ENCODE data around the gene TMC7.
"Not testable (repeated sequence)": the region's sequence is repeated elsewhere in the genome, so short reads cannot be mapped to it uniquely, and the experiment has no call there.

TMC7 gene

DNA sequence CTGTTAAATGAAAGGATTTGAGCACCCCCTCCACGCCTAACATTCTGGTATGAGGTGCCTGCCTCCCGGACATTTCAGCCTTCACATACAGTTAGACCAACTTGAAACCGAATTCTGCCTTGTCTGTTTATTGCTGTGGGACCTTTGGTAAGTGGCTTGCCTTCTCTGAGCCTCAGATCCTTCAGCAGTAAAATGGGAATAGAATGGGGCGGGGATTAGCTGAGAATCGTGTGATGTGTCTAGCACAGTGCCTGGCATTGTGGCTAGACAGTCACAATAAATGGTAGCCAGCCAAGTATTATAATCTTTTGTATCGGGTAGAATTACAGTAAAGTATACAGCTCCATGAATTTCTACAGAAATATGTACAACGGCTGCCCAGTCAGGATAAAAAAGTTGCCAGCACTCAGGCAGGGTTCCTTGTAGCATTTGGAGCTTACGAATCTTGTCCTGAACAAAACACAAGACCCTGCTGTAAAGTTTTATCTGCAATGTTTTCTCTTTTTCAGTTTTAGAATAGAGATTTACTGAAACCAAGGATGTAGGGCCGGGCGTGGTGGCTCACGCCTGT, 786 bp downstream of the TMC7 start:
- peak in 2 of 14 donors; percentile 27 to 43 for DNase-seq

DNA sequence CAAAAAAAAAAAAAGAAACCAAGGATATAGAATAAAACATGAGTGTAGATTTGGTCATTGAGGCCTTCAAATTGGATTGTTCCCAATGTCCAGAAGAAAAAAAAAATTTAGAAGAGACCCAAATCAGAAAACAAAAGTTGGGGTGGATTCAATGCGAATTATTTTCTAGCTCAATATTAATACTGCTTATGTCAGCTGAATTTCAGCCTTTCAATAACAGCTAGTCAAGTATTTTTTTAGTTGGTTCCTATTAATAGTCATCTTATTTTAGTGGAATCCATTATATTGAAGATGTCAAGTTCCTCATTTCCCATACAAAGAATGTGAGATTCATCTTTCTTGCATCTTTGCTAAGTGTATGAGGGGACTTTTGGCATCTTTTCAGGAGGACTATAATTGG, 1.5 kb downstream of the TMC7 start:
- DNase-seq = not testable (repeated sequence)

DNA sequence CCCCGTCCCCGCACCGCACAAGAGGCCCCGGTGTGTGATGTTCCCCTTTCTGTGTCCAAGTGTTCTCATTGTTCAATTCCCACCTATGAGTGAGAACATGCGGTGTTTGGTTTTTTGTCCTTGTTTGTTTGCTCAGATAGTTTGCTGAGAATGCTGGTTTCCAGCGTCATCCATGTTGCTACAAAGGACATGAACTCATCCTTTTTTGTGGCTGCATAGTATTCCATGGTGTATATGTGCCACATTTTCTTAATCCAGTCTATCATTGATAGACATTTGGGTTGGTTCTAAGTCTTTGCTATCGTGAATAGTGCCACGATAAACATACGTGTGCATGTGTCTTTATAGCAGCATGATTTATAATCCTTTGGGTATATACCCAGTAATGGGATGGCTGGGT, 8.0 kb downstream of the TMC7 start:
- DNase-seq = not testable (repeated sequence)

DNA sequence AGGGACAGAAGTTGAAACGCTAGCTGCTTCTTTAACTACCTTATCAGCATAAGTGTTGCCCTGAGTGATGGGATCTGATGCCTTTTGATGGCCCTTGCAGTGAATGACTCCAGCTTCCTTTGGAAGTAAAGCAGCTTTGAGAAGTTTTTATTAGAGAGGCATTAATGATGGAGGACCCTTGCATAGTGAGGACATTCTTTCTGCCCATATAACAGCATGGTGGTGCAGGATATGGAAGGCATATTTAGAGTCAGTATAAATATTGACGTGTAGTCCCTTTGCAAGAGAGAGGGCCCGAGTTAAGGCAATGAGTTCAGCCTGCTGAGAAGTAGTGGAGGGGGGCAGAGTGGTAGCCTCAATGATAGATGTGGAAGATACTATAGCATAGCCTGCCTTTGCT, 9.8 kb downstream of the TMC7 start:
- not testable (repeated sequence) for DNase-seq

DNA sequence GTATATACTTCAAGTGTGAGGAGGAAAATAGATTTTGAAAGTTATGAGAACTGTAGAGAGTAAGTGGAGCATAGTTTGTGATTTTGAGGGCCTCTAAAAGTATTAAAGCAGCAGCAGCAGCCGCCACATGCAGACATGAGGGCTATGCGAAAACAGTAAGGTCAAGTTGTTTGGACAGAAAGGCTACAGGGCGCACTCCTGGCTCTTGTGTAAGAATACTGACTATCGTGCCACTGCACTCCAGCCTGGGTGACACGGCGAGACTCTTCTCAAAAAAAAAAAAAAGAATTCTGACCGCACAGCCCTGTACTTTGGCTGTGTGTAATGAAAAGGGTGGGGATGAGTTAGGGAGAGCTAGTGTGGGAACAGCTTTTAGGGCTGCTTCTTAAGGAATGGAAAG, 10.4 kb downstream of the TMC7 start:
- DNase-seq = not testable (repeated sequence)

DNA sequence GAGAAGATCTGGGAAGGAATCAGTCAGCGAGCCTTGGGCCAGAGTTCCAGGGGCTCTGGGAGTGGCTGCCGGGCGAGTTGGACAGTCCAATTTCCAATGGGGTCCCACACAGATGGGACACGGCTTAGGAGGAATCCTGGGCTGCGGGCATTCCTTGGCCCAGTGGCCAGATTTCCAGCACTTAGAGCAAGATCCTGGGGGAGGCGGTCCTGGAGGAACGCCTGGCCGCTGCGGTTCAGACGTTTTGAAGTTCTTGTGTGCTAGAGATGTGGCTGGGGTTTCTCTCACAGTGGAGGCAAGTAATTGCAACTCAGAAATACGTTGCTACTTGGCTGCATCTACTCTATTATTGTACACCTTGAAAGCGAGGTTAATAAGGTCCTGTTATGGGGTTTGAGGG, 11.7 kb downstream of the TMC7 start:
- DNase-seq = peak in 1 of 14 donors; percentile 11

DNA sequence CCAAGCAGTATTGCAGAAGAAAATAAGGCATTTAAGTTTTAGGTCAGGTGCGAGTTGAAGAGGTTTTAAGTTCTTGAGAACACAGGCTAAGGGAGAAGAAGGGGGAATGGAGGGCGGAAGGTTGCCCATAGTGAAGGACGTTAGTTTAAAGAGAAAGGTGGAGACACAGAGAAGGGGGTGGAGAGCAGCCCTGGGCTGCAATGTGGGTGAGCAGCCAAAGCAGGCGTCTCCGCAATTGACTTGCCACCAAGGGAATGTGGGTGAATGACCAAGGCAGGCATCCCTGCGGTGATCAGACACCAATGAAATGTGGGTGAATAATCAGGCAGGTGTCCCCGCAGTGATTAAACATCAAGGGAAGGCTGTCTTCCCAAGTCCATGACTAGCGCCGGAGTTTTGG, 12.8 kb downstream of the TMC7 start:
- not testable (repeated sequence) for DNase-seq

DNA sequence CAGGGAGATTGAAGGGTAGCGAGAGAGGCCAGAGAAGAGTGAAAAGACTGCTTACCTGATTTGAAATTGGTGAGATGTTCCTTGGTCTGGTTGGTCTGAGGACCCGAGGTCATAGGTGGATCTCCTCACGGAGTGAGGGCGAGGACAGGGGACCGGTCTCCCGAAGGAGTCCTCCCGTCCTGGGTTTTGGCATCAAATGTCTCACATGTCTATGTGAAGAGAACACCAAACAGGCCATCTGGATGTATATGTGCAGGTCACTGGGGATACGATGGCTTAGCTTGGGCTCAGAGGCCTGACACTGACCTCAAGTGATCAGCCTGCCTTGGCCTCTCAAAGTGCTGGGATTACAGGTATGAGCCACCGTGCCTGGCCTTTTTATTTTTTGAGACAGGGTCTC, 13.3 kb downstream of the TMC7 start:
- not testable (repeated sequence) for DNase-seq

DNA sequence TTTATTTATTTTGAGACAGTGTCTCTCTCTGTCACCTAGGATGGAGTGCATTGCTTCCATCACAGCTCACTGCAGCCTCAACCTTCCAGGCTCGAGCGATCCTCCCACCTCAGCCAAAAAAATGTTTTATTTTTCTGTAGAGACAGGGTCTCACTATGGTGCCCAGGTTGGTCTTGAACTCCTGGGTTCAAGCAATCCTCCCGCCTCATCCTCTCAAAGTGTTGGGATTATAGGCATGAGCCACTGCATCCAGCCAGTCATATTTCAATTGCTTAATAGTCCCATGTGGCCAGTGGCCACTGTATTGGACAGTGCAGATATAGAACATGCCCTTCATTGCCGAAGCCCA, 15.3 kb downstream of the TMC7 start:
- DNase-seq = no peak

DNA sequence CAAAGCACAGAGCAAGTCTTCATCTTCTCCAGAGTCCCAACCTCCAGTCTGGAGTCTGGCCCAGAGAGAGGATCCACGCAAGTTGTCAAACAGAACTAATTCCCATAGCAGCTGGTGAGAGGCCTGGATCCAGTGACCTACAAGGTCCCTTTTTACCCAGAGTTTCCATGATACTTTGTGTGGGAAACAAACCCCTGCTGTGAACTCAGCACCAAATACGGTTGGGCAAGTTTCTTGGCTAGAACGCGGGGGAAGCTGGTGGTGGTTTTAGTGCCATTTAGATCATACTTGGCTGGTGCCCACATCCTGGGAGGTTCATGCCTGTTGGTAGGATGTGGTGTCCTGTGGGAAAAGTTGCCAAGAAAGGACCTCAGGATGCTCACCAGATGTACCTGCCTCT, 18.1 kb downstream of the TMC7 start:
- DNase-seq = peak in 6 of 14 donors; percentile 8 to 38 (median 11)

DNA sequence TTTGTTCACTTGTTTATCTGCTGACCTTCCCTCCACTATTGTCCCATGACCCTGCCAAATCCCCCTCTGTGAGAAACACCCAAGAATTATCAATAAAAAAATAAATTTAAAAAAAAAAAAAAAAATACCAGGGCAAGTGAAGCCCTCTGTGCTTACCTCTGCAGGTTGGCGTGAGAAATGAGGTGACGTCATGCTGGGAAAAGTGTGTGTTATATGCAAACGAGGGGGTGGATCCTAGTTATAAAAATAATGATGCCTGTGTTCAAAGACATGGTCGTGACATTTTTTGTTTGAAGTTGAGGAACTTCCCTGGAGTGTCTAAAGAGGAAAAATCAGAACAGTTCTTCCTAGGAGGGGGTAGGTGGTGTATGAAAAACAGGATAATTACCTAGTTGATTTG, 20.2 kb downstream of the TMC7 start:
- DNase-seq = no peak

DNA sequence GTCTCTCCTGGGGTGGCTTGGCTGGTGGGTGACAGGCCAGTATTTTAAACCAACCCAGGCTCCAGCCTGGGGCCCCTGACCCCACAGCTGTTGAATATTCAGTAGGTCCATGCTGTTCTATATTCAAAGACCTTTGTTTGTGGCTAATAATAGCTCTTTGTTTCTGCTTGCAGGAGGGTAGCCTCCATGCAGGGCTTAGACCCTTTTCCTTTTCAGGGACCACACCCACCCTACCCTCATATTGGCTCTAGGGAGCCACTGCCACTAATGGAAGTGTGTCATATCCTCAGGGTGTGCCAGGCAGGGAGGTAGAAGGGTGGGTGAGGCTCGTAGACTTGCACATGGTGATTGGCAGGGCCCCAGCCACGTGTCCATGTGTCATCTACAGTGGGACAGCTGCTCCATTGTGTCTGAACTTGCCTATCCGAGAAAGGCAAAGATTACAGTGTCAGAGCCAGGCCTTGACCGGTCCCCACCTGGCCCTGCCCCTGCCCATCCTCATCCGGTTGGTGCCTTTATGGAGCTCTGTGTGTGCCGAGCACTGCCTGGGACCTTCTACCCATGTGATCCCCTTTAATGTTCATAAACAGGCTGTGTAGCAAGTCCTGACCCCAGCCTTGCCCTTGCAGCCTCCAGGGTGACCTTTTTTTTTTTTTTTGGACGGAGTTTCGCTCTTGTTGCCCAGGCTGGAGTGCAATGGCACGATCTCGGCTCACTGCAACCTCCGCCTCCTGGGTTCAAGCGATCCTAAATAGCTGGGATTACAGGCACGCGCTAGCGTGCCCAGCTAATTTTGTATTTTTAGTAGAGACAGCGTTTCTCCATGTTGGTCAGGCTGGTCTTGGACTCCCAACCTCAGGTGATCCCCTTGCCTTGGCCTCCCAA, 22.1 kb downstream of the TMC7 start:
- DNase-seq = peak in 13 of 14 donors; percentile 30 to 95 (median 84)

DNA sequence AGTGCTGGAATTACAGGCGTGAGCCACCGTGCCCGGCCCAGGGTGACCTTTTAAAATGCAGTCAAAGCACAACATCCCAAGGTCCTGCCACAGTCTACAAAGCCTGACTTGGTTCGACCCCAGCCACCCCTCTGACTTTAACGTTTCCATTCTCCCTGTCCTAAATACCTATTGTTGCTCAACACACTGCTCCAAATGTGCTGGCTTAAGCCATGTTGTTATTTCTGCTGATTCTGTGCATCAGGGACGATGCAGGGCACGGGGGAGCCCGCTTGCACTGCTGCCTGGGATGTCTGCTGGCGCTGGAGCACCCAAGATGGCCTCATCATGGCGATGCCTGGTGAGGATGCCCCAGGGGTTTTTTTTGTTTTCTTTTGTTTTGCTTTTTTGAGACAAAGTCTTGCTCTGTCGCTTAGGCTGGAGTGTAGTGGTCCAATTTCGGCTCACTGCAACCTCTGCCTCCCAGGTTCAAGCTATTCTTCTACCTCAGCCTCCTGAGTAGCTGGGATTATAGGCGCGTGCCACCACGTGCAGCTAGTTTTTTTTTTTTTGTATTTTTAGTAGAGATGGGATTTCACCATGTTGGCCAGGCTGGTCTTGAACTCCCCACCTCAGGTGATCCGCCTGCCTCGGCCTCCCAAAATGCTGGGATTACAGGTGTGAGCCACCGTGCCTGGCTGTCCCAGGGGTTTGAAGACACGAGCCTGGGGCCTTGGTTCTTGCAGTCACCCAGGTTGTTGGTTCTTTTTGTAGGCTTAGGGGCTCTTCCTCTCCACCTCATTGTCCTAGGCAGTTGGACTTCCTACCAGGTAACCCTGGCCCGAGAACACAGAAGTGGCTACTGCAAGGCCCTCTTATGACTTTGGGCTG, 22.9 kb downstream of the TMC7 start:
- no peak for DNase-seq

DNA sequence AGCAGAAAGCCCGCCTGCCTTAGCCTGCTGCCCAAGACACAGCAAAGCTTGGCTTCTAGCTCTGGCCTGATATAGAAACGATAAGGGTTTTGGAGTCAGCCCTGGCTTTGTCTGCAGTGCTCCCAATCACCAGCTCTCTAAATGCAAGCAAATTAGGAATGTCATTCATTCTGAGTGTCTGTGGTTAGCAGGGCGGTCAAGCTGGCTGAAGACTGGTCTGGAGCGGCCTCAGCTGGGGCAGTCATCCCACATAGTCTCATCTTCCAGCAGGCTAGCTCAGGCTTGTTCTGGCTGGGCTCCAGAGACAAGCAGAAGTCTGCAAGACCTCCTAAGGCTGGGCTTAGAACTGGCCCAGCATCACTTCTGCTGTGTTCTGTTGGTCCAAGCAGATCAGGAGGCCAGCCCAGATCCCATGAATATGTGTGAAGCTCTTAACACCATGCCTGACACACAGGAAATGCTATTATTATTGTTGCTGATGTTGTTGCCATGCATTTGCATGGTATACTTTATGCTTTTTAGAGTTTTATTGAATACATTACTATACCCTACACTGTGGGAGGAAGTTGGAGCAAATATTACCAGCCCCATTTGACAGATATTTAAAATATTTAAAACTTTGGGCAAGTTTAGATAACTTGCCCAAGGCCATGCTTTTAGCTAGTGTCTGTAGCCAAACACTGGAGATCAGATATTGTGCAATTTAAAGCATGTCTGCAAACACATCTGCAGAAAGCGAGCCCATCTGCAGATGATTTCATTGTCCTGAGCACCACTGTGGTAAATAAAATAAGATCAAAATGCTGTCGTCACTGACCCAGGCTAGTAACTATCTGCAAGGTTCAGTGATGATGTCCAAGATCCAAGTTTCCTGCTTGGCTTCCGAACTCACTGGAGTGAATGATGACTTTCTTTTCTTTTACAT, 24.8 kb downstream of the TMC7 start:
- peak in 1 of 14 donors; percentile 7 for DNase-seq

DNA sequence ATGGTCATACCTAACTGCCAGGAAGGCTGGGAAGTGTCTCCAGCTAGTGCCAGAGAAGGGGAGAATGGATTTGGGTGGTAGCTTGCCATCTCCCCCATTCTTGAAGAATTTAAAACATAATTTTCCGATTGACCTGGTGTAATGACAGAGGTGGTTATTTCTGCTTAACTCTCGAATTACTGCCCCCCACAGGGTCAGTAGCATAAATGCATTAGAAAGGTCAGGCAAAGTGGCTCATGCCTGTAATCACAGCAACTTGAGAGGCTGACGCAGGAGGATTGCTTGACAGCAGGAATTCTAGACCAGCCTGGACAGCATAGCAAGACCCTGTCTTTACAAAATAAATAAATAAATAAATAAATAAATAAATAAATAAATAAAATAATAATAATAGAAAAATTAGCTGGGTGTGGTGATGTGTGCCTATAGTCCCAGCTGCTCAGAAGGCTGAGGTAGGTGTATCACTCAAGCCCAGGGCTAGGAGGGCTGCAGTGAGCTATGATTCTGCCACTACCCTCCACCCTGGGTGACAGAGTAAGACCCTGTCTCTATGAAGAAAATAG, 27.5 kb downstream of the TMC7 start:
- no peak for DNase-seq

DNA sequence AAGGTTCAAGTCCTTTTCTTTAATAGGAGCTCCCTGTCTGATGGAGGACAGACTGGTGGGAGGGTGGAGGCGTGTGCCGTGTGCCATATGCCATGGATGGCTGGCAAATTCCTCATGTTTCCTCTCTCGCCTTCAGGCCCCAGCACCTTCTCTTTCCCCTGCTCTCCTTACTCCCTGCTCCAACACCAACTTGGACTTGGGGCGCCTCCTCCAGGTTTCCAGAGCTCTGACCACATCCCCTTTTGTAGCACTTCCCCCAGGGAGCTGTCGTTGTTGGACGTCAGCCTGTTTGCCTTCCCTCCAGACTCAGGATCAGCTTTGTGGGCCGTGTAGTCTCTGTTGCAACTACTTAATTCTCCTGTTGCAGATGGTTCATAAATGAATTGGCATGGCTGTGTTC, 30.7 kb downstream of the TMC7 start:
- DNase-seq = peak in 3 of 14 donors; percentile 6 to 50 (median 21)

DNA sequence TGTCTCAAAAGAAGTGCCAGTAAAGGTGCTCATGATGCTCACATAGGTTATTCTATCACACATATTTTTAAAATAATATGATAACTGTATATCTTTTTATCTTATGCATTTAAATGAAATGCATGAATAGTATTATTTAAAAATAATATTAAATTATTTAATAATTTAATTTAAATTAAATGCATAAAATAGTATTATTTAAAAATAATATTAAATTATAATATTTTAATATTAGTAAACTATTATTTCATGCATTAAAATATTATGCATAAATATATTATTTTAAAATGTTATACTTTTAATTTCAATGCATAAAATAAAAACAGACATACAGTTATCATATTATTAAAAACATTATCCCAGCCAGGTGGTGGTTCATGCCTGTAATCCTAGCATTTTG, 33.4 kb downstream of the TMC7 start:
- no peak for DNase-seq

DNA sequence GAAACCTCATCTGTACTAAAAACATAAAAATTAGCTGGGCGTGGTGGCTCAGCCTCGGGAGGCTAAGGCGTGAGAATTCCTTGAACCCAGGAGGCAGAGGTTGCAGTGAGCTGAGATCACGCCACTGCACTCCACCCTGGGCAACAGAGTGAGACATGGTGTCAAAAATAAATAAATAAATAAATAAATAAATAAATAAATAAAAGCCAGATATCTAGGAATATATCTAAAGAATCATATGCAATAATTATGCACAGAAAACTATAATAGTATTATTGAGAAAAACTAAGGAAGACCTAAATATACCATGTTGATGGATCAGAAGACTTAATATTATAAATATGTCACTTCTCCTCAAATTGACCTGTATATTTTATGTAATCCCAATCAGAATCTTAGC, 37.0 kb downstream of the TMC7 start:
- no peak for DNase-seq

DNA sequence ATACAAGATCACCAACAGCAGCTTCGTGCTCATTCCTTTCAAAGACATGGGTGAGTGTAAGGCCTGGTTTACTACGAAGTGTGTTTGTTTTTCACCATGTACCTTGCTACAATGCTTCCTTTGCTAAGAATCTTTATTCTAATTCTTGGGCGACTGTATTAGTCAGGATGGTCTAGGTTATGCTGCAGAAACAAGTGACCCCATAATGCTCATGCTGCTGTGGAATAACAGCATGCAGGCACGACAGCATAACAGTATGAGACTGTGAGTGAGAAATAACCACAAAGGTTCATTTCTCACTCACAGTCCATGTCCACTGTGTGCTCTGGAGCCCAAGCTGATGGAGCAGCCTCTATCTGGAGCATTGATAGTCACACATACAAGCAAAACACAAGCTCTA, 38.0 kb downstream of the TMC7 start:
- no peak for DNase-seq

DNA sequence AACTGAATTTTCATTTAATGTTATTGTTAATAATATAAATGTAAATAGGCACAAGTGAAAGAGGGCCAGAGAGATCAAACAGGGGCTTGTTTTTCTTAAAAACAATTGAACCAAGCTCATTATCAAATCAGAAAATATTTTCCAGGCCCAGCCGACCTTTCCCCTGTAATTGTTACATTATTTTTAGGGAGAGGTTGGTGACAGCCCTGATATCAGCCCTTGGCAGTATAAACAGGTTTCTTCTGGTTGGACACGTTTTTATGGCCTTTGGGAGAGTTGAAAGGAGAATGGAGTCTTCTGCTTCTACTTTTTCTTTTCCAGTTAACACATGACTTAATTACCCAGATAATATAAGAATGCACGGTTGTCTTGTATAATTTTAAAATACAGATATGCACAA, 43.7 kb downstream of the TMC7 start:
- no peak for DNase-seq

DNA sequence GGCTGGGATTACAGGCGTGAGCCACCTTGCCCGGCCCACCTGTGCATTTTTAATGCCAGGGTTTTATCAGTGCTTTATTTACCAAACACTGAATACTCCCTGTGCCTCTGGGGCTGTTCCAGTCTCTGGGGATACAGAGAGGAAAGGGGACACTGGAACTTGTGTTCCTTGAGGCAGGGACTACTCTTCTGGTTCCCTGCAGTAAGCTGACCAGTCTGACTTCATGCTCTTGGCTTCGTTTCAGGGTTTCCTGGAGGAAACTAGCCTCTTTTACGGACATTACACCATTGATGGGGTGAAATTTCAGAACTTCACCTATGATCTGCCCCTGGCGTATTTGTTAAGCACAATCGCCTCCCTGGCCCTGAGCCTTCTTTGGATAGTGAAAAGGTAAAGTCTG, 46.2 kb downstream of the TMC7 start:
- DNase-seq = peak in 1 of 14 donors; percentile 19

DNA sequence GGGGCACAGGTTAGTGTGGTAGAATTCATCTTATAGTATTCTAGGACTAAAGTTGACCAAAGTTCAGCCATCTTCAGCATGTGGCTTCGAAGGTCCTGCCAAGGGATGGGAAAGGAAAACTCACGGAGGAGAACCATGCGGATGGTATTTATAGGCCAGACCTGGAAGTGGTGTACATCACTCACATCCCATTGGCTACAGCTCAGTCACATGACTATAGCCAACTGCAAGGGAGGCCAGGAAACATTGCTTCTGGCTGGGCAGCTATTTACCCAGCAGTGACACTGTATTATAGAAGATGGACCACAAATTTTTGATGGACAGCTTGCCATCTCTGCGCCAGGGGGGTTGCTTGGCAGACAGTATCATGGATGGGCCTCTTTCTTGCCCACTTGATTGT, 48.0 kb downstream of the TMC7 start:
- DNase-seq = no peak

Measured in C1 segment of cervical spinal cord (tissue), 14 donors.